Calu3 (cell line): Measurements from ENCODE around the gene SLC22A13. TPM values are rescaled to one million over a fixed set of nuclear protein-coding genes. Genes with fewer than 3 reads are reported as not detected.

Experiments used
- BruUV-seq: library from RNA; stranded (reverse); fragments of 400-500 nt; replicated peaks from 2 replicates; lab custom pipeline; 2021; lab: Mats Ljungman, UMichigan
- CTCF ChIA-PET: fragments of 300-600 bp; sonication (Branson Sonifier 250); formaldehyde crosslinking; loops from one replicate; lab custom pipeline; 2022; ENCODE audit warnings: antibody characterized with exemption; lab: Charles Lee
- DNase-seq: peaks from one replicate; pipeline ENCODE4 v3.0.0; 2022
- H3K27ac Mint-ChIP-seq: one replicate; pipeline ENCODE4 v1.8.0; 2022; ENCODE audit warnings: mixed read lengths; ENCODE audit not compliant: unreplicated experiment
- H3K27me3 Mint-ChIP-seq: one replicate; pipeline ENCODE4 v1.8.0; 2022; ENCODE audit warnings: mixed read lengths; ENCODE audit not compliant: unreplicated experiment
- H3K36me3 Mint-ChIP-seq: one replicate; pipeline ENCODE4 v1.8.0; 2022; ENCODE audit warnings: mild to moderate bottlenecking, moderate library complexity, mixed read lengths; ENCODE audit not compliant: insufficient read depth, unreplicated experiment
- H3K4me1 Mint-ChIP-seq: one replicate; pipeline ENCODE4 v1.8.0; 2022; ENCODE audit warnings: mild to moderate bottlenecking, low read depth, mixed read lengths; ENCODE audit not compliant: unreplicated experiment
- H3K4me3 Mint-ChIP-seq: one replicate; pipeline ENCODE4 v1.8.0; 2022; ENCODE audit warnings: mild to moderate bottlenecking, low read depth, moderate library complexity, mixed read lengths; ENCODE audit not compliant: unreplicated experiment
- H3K9me3 Mint-ChIP-seq: one replicate; pipeline ENCODE4 v1.8.0; 2022; ENCODE audit warnings: low read depth, mixed read lengths; ENCODE audit not compliant: unreplicated experiment
- intact Hi-C: fragments of 100-400 bp; cut with micrococcal nuclease; formaldehyde crosslinking; loops from one replicate; pipeline ENCODE4 v1.10.0; 2022; ENCODE audit not compliant: unreplicated experiment
- total RNA-seq: library from RNA; stranded (reverse); gene quantifications from 2 replicates; pipeline ENCODE4 v1.2.3, GENCODE V29; 2022
- TF ChIP-seq, protein P1 (sequence below): fragments of 200-600 bp; IDR thresholded peaks from one replicate; pipeline ENCODE4 v1.8.0; 2022; ENCODE audit warnings: antibody characterized with exemption; ENCODE audit not compliant: unreplicated experiment

Gene SLC22A13
- total RNA-seq, 1 experiment from 2014 or later, result 3.5 TPM

DNA sequence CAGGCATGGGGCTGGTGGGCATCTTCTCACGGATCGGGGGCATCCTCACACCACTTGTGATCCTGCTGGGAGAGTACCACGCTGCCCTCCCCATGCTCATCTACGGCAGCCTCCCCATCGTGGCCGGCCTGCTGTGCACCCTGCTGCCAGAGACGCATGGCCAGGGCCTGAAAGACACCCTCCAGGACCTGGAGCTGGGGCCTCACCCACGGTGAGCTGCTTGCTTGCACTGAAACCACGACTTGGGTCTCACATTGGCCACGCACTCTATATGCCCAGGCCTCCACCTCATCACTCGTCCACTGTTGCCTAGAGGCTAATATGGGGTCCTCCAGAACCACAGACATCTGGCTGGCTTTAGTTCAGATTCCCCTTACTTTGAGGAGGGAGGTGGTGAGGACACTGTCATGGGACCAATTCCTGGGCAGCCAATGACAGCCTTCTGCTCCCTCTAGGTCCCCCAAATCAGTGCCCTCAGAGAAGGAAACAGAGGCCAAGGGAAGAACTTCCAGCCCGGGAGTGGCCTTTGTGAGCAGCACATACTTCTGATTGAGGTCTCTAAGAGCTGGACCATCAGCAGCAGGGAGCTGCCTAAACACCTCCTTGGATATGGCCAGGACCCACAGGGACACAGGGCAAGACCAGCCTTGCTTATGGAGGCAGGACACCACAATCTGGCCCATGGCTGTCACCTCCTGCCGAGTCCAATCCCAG lies 11.5 kb downstream of the SLC22A13 start:
- TF ChIP-seq, protein P1, sequence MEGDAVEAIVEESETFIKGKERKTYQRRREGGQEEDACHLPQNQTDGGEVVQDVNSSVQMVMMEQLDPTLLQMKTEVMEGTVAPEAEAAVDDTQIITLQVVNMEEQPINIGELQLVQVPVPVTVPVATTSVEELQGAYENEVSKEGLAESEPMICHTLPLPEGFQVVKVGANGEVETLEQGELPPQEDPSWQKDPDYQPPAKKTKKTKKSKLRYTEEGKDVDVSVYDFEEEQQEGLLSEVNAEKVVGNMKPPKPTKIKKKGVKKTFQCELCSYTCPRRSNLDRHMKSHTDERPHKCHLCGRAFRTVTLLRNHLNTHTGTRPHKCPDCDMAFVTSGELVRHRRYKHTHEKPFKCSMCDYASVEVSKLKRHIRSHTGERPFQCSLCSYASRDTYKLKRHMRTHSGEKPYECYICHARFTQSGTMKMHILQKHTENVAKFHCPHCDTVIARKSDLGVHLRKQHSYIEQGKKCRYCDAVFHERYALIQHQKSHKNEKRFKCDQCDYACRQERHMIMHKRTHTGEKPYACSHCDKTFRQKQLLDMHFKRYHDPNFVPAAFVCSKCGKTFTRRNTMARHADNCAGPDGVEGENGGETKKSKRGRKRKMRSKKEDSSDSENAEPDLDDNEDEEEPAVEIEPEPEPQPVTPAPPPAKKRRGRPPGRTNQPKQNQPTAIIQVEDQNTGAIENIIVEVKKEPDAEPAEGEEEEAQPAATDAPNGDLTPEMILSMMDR, result no peak
- no peaks in the 10 kb centered on the region for H3K27me3 Mint-ChIP-seq
- H3K4me3 Mint-ChIP-seq, result no peak overlapping the region
- H3K36me3 Mint-ChIP-seq, result peaks cover 6% of the 10 kb centered on the region
- no peaks in the 10 kb centered on the region for H3K4me1 Mint-ChIP-seq
- H3K9me3 Mint-ChIP-seq, result no peaks in the 10 kb centered on the region
- no TSS peak for BruUV-seq
- no peak for DNase-seq
- CTCF ChIA-PET, result no interaction called here
- no peak overlapping the region for H3K27ac Mint-ChIP-seq
- intact Hi-C loops, result no loop called here

DNA sequence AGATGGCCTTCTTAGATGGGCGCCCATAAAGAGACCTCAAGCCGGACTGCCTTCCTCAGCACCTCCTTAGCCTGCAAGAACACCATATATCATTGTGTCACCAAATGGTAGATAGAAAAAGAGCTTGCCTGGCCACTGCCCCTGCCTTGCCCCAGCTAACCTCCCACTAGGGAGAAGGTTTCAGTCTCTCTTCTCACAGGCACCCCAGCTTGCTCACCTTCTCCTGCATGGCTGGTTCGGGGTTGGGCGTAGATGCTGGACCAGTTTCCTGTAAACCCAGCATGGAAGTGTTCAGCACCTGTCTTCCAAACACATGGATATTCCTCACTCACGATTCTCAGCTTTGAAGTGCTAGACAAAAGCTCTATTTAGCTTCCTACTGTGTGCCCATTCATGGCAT lies 13.2 kb downstream of the SLC22A13 start:
- TF ChIP-seq, protein P1, result no peak
- CTCF ChIA-PET, result no interaction called here
- Mint-ChIP-seq H3K36me3 (peaks cover 6% of the 10 kb centered on the region), H3K9me3 (no peaks in the 10 kb centered on the region), H3K27me3 (no peaks in the 10 kb centered on the region), H3K4me1 (no peaks in the 10 kb centered on the region), H3K4me3 (no peak overlapping the region), H3K27ac (no peak overlapping the region)
- no peak for DNase-seq
- no TSS peak for BruUV-seq
- intact Hi-C loops, result no loop called here

DNA sequence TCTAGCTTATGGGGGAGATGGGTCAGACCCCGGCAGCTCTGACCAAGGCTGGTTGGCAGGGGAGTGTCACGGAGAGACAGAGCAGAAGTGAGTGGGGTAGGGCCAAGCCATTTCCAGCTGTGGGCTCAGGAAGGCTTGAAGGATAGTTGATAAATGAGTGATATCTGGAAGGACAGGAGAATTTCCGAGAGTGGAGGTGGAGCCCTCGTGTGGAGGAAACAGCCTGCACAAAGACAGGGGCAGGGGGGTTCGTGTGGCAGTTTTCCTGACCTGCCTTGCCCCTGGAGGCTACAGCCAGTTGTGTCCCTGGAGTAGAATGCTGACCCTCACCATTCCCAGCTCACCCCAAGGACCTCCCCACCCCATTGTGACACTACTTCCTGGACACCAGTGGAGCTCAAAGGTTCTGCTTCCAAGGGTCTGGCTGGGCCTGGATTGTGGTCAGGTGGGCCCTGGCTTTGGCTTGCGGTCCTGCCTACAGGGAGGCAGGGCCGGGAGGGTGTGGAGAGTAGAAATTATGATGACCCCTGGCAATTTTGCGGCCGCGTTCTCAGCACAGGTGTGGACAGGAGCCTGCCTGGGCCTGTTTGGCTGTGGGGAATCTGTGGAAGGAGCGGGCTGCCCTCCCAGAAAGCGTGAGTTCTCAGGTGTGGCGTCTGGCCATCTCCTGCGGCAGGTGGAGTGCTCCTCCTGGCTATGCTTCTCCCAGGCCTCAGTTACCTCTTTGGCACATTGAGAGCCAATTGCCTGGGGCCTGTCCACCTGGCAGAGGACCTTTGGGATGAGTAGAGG lies 16.5 kb downstream of the SLC22A13 start, which contains the start of gene SLC22A14:
TSS of gene SLC22A14 (plus strand) at position 400 of the 792 bp plus-strand sequence. CDS start 23,733 bp downstream, outside the sequence.
- CTCF ChIA-PET, result no interaction called here
- intact Hi-C loops, result no loop called here

More for the DNA sequence above, 16.5 kb downstream of the SLC22A13 start, which contains the start of gene SLC22A14:
- no TSS peak for BruUV-seq
- H3K36me3 Mint-ChIP-seq, result peaks cover 6% of the 10 kb centered on the region
- H3K4me1 Mint-ChIP-seq, result no peaks in the 10 kb centered on the region
- no peak for DNase-seq
- no peak within 1 kb of the TSS for H3K4me3 Mint-ChIP-seq
- TF ChIP-seq, protein P1, result no peak
- H3K27me3 Mint-ChIP-seq, result no peaks in the 10 kb centered on the region
- H3K27ac Mint-ChIP-seq, result no peak within 1 kb of the TSS
- H3K9me3 Mint-ChIP-seq, result no peaks in the 10 kb centered on the region
